GM21737 (cell line): Measurements from ENCODE around the gene PDGFD.

ENCODE experiments used
- ATAC-seq: cut with Tn5 transposase; IDR thresholded peaks from one replicate; pipeline ENCODE4 v1.9.1; 2021; ENCODE audit warnings: mild to moderate bottlenecking, moderate library complexity; ENCODE audit not compliant: unreplicated experiment

PDGFD gene

GRCh38 chr11:103963648-103964047, 200.3 kb downstream of the PDGFD start:
- no peak for ATAC-seq

GRCh38 chr11:103961010-103961409, 202.9 kb downstream of the PDGFD start:
- no peak for ATAC-seq

DNA sequence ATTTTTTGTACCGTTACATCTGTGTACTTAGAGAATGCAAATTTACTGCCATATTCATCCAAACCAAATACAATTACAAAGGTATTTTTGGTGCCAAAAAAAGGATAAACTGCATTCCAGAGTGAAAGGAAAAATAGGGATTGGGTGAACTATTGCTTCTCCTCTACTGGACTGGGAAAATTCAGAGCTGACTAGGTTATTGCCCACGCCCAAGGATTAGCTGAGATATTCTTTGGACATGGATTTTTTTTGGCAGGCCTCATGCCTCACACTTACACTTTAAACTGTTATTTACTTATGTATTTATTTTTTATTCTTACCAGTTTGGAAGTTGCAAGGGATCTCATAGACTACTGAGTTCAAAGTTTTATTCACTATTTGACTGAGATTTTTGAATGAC, 203.8 kb downstream of the PDGFD start:
- ATAC-seq: no peak

DNA sequence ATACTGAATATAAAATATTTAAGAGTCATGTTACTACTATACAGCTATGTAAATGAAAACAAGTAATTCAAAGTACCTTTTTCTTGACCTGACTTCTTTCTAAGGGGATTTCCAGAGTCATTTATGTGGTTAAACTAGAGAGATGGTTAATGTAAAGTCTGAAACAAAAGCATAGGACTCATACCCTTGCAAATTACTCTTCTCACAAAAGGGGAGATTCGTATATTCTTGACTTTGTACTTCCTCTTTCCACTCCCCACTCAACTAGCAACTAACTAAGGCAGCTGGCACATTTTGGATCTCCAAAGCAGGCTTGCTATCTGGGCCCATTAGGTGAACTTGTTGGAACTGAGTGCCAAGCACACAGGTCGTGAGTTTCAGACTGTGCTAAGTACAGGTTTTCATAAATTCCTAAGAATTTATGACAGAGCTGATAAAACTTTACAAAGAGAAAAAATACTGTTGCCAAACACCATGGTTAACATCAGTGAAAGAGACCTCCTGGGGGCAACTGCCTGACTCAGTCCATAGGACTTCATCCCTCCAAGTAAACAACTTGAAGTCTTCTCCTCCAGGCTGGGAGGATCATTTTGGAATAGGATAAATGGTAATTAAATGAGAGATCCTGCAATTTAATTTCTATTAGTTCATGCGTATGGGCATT, 204.5 kb downstream of the PDGFD start:
- ATAC-seq: peak; percentile 96

DNA sequence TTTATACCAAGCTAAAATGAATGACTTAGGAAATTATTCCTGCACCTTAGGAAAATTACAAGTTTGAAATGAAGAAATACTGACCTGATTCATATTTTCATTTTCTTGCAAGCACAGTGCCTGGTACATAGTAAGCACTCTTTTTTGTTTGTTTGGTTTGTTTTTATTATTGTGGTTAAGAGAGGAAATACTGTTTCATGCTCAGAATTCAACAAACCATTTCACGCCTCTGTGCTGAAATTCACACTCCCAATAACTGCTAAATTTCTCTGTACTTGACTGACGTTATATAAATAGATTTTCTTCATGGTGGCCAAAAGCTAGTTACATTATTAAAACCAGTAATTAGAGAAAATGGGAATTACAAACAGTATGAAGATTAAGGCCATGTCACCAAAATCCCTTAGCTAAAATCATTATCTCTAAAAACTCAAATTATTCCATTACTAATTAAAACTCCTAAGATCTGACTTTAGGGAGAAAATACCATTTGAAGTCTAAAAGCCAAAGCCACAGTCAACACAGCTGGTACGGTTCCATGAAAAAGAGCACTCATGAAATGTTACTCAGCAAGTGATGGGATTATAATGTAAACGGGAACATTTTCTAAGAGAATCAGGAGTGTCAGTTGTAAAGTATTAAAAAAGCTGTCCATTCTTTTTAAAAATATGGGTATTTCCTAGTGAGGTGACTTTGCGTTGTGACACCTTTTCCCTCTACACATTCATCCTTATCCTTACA, 205.3 kb downstream of the PDGFD start:
- ATAC-seq: peak; percentile 49

GRCh38 chr11:103953797-103954486, 210.0 kb downstream of the PDGFD start:
- no peak for ATAC-seq

- no peak for ATAC-seq
These were observed 214.2 kb downstream of the PDGFD start for GRCh38 chr11:103949781-103950180.

DNA sequence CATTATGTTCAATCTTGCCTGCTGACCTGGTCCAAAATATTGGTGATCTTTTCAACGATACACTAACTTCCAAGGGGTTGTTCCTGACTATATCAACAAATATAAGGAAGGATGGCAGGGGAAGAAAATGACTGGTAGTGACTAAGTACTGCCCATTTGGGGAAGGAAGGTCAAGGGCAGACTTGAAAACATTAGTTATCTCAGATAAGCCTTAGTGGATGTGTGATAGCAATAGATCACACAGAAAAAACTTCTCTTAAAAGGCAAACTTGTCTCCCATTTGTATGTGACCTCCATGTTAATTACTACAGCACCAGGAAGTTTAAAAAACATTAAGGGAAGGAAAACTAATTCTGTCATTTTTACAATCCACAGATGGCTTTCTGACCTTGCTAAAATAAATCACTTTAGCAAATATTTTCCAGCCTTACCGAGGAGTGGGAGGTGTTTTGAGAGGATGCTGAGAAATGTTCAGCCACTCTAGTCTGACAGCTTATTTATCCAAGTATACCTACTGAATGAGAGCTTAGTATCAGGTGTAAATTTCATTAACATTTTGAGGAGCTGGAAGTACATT, 215.7 kb downstream of the PDGFD start:
- no peak for ATAC-seq

- ATAC-seq: no peak
These were observed 216.4 kb downstream of the PDGFD start for GRCh38 chr11:103947546-103947919.

DNA sequence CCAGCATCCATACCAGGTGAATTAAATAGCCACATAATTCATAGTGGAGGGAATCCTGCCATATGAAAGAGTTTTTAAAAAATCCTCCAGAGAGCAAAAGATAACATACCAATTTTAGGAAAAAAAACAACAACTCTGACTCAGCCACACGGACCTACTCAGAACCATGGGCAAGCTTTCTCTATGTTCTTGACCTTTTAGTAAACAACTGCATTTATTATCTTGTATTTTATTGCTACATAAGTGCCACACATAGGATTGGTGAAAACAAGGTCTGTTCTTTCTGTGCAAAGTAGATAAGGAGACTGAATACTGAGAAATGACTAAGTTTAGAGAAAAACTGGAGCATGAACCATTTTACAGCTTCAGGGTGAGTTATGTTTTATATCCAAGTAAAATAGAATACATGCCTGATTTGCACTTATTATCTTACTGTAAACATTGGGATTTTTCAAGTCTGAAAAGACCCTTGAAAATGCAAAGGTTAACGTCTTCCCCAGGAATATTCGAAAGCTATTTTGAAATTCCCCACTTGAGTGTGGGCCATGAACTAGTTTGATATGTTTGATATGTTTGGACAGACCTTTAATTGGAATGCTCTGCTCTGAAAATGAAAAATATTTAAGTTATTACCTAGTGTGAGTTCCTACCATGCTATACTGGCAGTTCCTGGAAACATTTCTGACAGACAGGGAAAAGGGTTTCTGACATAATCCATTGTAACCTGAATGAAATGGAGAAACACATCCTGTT, 217.0 kb downstream of the PDGFD start:
- no peak for ATAC-seq

DNA sequence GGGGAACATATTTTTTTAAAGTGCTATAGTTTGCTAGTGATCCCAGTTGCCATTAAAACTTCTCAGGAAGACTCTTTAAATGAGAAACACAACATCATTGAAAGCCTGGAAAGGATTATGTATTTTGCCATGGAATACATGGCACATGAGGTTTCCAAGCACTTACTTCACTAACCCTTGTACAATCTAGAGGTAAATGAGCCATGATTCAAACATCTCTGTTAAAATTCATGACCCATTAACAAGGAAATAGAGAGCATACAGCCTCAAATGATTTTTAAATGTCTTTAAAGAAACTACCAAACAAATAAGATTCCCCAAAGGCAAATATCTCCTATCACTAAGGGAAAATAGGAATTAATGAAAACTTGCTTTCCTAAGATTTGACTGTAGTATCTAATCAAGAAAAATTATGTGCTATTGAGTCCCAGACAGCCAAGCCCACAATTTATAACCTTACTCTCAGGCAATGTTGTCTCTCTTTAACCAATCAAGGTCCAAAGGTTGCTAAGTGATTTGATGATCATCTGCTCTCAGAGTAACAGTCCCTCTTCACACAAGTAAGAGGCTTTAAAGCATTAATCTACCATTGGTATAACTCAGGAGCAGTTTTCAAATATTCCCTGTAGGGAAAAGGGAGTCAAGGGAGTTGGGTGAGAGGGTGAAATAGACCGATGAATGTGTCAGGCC, 219.6 kb downstream of the PDGFD start:
- no peak for ATAC-seq

GRCh38 chr11:103942646-103943045, 221.3 kb downstream of the PDGFD start:
- no peak for ATAC-seq

GRCh38 chr11:103940551-103940950, 223.4 kb downstream of the PDGFD start:
- no peak for ATAC-seq

GRCh38 chr11:103939694-103940093, 224.3 kb downstream of the PDGFD start:
- ATAC-seq: no peak

DNA sequence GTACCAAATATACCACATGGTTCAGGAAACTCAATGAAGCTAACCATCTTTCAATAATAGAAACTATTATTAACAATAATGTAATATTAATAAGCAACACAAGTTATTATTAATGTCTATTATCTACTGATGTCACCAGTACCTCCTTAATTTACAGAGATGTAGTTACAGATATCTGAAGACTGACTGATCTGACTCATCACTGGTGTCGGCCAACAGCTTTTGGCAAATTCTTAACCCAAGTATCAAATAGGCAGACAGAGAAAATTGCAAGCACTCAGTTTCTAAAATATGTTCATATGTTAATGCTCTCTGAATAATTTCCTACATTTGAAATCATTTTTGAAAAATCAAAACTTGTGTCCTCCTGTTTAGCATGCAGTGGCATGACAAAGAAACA, 227.9 kb downstream of the PDGFD start:
- ATAC-seq: no peak

DNA sequence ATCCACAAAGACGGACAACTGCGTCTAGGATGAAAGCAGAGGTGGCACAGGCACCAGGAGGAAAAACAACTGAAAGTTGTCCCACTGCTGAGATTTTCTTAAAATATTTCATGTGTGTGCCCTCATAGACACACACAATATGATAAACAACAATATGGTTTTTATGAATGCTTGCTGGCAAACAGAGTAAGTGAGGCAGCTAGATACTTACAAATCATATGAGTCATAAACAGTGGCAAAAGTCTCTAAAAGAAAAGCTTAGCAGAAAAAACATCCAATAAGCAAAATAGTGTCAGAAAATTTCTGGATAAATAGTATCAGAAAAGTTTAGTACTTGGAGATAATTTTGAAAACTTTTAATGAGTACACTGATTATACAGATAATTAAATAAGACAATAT, 228.7 kb downstream of the PDGFD start:
- no peak for ATAC-seq

GRCh38 chr11:103929170-103929903, 234.6 kb downstream of the PDGFD start:
- peak; percentile 90 for ATAC-seq

DNA sequence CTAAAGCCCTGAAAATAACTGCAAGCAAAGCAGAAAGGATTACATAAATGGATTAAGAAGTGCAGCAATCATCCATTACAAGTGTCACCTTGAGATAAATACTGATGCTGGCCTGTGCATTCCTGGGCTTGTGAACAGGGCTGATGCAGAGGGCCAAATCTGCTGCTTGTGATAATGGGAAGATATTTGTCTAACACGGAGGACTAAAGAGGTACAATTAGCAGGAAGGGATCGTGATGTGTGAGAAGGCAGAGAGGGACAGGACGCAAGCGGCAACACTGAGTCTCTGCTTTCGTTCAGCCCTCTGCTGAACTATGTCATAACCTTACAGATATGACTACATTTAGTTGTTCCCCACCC, 235.2 kb downstream of the PDGFD start:
- ATAC-seq: peak; percentile 3

- no peak for ATAC-seq
These were observed 235.7 kb downstream of the PDGFD start for GRCh38 chr11:103928040-103928801.
